Neuronal stem cell (in vitro differentiated cells): ENCODE data around the gene PACSIN2.

Experiments used
- DNase-seq: peaks from one replicate; pipeline ENCODE4 v3.0.0-alpha.2; 2013; ENCODE audit warnings: low spot score
- H2AFZ ChIP-seq: one replicate; pipeline ENCODE4 v1.6.1; 2013; ENCODE audit warnings: mild to moderate bottlenecking, low read length, inconsistent platforms
- H2AK5ac ChIP-seq: 2 replicates; pipeline ENCODE4 v1.6.1; 2013; ENCODE audit warnings: low read depth, mild to moderate bottlenecking, inconsistent platforms, low read length, moderate library complexity, mixed read lengths
- H2BK120ac ChIP-seq: 2 replicates; pipeline ENCODE4 v1.6.1; 2013; ENCODE audit warnings: low read depth, mild to moderate bottlenecking, inconsistent platforms, low read length, moderate library complexity, mixed read lengths
- H2BK12ac ChIP-seq: one replicate; pipeline ENCODE4 v1.6.1; 2013; ENCODE audit warnings: low read length, inconsistent platforms
- H2BK15ac ChIP-seq: 2 replicates; pipeline ENCODE4 v1.6.1; 2013; ENCODE audit warnings: mild to moderate bottlenecking, low read length, inconsistent platforms, mixed read lengths
- H2BK5ac ChIP-seq: one replicate; pipeline ENCODE4 v1.6.1; 2013; ENCODE audit warnings: inconsistent platforms, mild to moderate bottlenecking, low read length, moderate library complexity
- H3K14ac ChIP-seq: one replicate; pipeline ENCODE4 v1.6.1; 2013; ENCODE audit warnings: low read length, inconsistent platforms
- H3K18ac ChIP-seq: 2 replicates; pipeline ENCODE4 v1.6.1; 2013; ENCODE audit warnings: low read length, inconsistent platforms
- H3K23ac ChIP-seq: 2 replicates; pipeline ENCODE4 v1.6.1; 2013; ENCODE audit warnings: low read depth, mild to moderate bottlenecking, mixed read lengths, low read length, inconsistent platforms; ENCODE audit not compliant: poor library complexity
- H3K27ac ChIP-seq: replicated peaks from 3 replicates; pipeline ENCODE4 v1.5.1; 2013; ENCODE audit warnings: low read length, inconsistent platforms
- H3K27me3 ChIP-seq, 3 experiments: 2 replicates each; pipeline ENCODE4 v1.6.1; 2013; ENCODE audit warnings: low read length in 3 of 3, mild to moderate bottlenecking in 2 of 3, inconsistent platforms in 1 of 3, low read depth in 1 of 3, mixed read lengths in 1 of 3, moderate library complexity in 1 of 3; ENCODE audit not compliant: control insufficient read depth in 3 of 3, insufficient read depth in 3 of 3
- H3K36me3 ChIP-seq, 2 donors: replicated peaks in 1 of 2; 2 replicates each; pipeline ENCODE4 v1.6.1; 2013; ENCODE audit warnings: low read length in 2 of 2; ENCODE audit not compliant: control insufficient read depth in 2 of 2, insufficient read depth in 2 of 2
- H3K4ac ChIP-seq: 2 replicates; pipeline ENCODE4 v1.6.1; 2013; ENCODE audit warnings: inconsistent platforms, mild to moderate bottlenecking, low read length, moderate library complexity
- H3K4me1 ChIP-seq, 2 donors: 1 replicate in 1 of 2; 2 replicates in 1 of 2; pipeline ENCODE4 v1.6.1; 2013; ENCODE audit warnings: low read length in 2 of 2, low read depth in 1 of 2; ENCODE audit not compliant: control insufficient read depth in 2 of 2, insufficient read depth in 1 of 2
- H3K4me2 ChIP-seq: one replicate; pipeline ENCODE4 v1.6.1; 2013; ENCODE audit warnings: mild to moderate bottlenecking, low read length, inconsistent platforms; ENCODE audit not compliant: insufficient read depth, poor library complexity, severe bottlenecking
- H3K4me3 ChIP-seq, 2 donors: 2 replicates each; pipeline ENCODE4 v1.5.1; 2013; ENCODE audit warnings: low read length in 2 of 2, mild to moderate bottlenecking in 2 of 2, inconsistent platforms in 1 of 2, moderate library complexity in 1 of 2
- H3K79me1 ChIP-seq: one replicate; pipeline ENCODE4 v1.6.1; 2013; ENCODE audit warnings: low read depth, mild to moderate bottlenecking, inconsistent platforms, low read length, moderate library complexity
- H3K9ac ChIP-seq: one replicate; pipeline ENCODE4 v1.6.1; 2013; ENCODE audit warnings: mild to moderate bottlenecking, low read depth, low read length, inconsistent platforms; ENCODE audit not compliant: poor library complexity
- H3K9me3 ChIP-seq, 2 donors: replicated peaks in 1 of 2; 2 replicates each; pipeline versions ENCODE3 to v1.6.1; 2013; ENCODE audit warnings: low read length in 2 of 2, mild to moderate bottlenecking in 2 of 2, inconsistent platforms in 1 of 2, low read depth in 1 of 2, mixed read lengths in 1 of 2, moderate library complexity in 1 of 2; ENCODE audit not compliant: control insufficient read depth in 2 of 2, insufficient read depth in 1 of 2
- H4K8ac ChIP-seq: one replicate; pipeline ENCODE4 v1.6.1; 2013; ENCODE audit warnings: low read depth, mild to moderate bottlenecking, inconsistent platforms, low read length, moderate library complexity
- H4K91ac ChIP-seq: one replicate; pipeline ENCODE4 v1.6.1; 2013; ENCODE audit warnings: low read length, low read depth, mild to moderate bottlenecking, inconsistent platforms; ENCODE audit not compliant: poor library complexity
- WGBS, 2 donors: extraction: QIAGEN DNeasy Blood & Tissue Kit; methylation state at CpG; one replicate each; pipeline ENCODE4 v1.1.7; 2013; ENCODE audit warnings: missing lambda C conversion rate in 2 of 2, mixed read lengths in 1 of 2; ENCODE audit not compliant: insufficient read length in 2 of 2, insufficient replicate concordance in 1 of 2; ENCODE audit errors: extremely low coverage in 2 of 2; 5-methylcytosine and 5-hydroxymethylcytosine counted together

Gene PACSIN2

DNA sequence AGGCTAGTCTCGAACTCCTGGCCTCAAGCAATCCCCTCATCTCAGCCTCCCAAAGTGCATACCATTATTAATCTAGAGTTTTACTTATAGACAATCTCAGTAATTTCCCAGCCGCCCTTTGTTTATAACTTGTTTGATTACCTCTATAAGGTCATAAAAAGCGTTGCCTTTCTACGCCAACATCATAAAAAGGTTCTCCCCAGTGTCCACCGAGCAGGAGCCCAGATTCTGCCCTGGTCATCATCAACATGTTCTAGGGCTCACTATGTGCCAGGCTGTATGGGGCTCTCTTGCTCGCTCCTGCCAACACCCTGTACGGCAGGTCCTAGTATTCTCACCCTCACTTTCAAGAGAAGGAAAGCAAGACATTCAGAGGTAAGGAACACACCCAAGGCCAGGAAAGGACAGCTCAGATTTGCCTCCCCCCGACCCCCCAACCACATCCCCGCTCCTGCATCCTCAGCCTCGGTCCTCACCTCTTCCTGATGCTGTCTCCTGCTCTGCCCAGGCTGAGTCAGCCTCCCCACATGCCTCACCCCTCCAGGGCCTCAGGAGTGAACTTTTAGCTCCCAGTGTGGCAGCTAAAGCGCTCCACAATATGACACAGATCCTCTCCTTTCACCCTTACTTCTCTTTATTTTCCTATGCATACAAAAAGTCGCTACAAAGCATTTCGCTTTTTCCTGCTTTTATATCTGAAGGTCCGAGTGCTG, 172.1 kb downstream of the PACSIN2 start:
- Histone ChIP-seq H4K8ac (no peak overlapping the region), H3K27ac (no peak overlapping the region), H3K18ac (no peak overlapping the region), H2BK5ac (no peak overlapping the region), H2BK120ac (no peak overlapping the region), H2BK15ac (no peak overlapping the region), H3K4me1 (no peaks in the 10 kb centered on the region), H3K36me3 (peaks cover 2 to 72% of the 10 kb centered on the region in 2 donors), H3K23ac (no peak overlapping the region), H3K27me3 (no peaks in the 10 kb centered on the region), H3K4ac (no peak overlapping the region), H3K9me3 (no peaks in the 10 kb centered on the region), H3K14ac (no peak overlapping the region), H3K9ac (peak overlapping the region; percentile 50), H3K4me3 (no peak overlapping the region), H3K4me2 (no peak overlapping the region), H3K79me1 (no peaks in the 10 kb centered on the region), H4K91ac (no peak overlapping the region), H2AK5ac (no peak overlapping the region), H2BK12ac (no peak overlapping the region), H2AFZ (no peak overlapping the region)
- WGBS, 2 donors: no CpG with 5 or more reads among the region's 14 CpGs
- DNase-seq: no peak

DNA sequence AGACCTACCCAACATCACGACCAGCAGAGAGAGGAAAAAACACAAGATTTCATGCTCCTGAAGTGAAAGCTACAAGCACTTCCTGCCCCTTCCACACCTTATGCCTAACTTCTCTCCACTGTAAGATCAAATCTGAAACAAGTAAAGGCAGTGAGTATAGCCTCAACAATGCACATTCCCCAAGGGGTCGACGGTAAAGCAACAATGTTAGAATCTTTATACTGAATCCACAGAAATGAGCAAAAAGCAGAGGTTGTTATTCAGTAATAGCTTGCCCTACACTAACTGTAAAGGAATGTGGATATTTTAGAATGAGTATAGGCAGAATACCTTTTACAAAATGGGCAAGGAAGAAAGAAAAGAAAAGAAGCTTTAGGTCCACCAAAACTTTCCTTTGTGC, 173.5 kb downstream of the PACSIN2 start:
- DNase-seq: no peak
- Histone ChIP-seq H3K4me2 (no peak overlapping the region), H3K36me3 (peaks cover 3 to 73% of the 10 kb centered on the region in 2 donors), H3K27ac (no peak overlapping the region), H3K9me3 (no peaks in the 10 kb centered on the region), H3K14ac (no peak overlapping the region), H3K23ac (no peak overlapping the region), H3K4me1 (no peaks in the 10 kb centered on the region), H2BK15ac (no peak overlapping the region), H2AK5ac (no peak overlapping the region), H3K27me3 (no peaks in the 10 kb centered on the region), H4K8ac (no peak overlapping the region), H4K91ac (no peak overlapping the region), H2BK5ac (no peak overlapping the region), H3K9ac (no peak overlapping the region), H3K4me3 (no peak overlapping the region), H2BK12ac (no peak overlapping the region), H2BK120ac (no peak overlapping the region), H2AFZ (no peak overlapping the region), H3K18ac (no peak overlapping the region), H3K4ac (no peak overlapping the region), H3K79me1 (no peaks in the 10 kb centered on the region)
- no CpG with 5 or more reads among the region's 3 CpGs for WGBS, 2 donors

DNA sequence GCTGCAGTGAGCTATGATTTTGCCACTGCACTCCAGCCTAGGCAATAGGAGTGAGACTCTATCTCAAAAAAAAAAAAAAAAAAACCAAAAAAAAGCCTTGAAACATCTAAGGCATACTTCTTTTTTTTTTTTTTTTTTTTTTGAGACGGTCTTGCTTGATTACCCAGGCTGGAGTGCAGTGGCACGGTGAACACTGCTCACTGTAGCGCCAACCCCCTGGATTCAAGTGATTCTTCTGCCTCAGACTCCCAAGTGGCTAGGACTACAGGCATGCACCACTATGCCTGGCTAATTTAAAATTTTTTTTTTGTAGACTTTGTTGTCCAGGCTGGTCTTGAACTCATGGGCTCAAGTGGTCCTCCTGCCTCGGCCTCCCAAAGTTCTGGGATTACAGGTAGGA, 177.4 kb downstream of the PACSIN2 start:
- H3K27me3 ChIP-seq: no peaks in the 10 kb centered on the region
- no peak overlapping the region for H2BK15ac ChIP-seq
- H3K4ac ChIP-seq: no peak overlapping the region
- no peak overlapping the region for H4K8ac ChIP-seq
- no peak overlapping the region for H2BK120ac ChIP-seq
- no peak overlapping the region for H3K4me2 ChIP-seq
- H3K4me1 ChIP-seq: no peaks in the 10 kb centered on the region
- H3K14ac ChIP-seq: no peak overlapping the region
- no CpG with 5 or more reads among the region's 4 CpGs for WGBS, 2 donors
- H3K4me3 ChIP-seq: no peak overlapping the region
- H3K79me1 ChIP-seq: no peaks in the 10 kb centered on the region
- DNase-seq: no peak
- no peak overlapping the region for H3K18ac ChIP-seq
- no peak overlapping the region for H2BK12ac ChIP-seq
- H2BK5ac ChIP-seq: no peak overlapping the region
- H3K9me3 ChIP-seq: no peaks in the 10 kb centered on the region
- H3K27ac ChIP-seq: no peak overlapping the region
- peaks cover 5 to 78% of the 10 kb centered on the region in 2 donors for H3K36me3 ChIP-seq
- no peak overlapping the region for H2AK5ac ChIP-seq
- no peak overlapping the region for H3K23ac ChIP-seq
- no peak overlapping the region for H2AFZ ChIP-seq
- no peak overlapping the region for H3K9ac ChIP-seq
- H4K91ac ChIP-seq: no peak overlapping the region

DNA sequence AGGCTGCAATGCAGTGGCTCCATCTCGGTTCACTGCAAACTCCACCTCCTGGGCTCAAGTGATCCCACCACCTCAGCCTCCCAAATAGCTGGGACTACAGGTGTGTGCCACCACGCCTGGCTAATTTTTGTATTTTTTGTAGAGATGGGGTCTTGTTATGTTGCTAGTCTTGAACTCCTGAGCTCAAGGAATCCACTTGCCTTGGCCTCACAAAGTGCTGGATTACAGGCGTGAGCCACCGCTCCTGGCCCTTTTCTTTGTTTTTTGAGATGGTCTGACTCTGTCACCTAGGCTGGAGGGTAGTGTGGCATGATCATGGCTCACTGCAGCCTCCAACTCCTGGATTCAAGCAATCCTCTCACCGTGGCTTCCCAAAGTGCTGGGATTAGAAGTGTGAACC, 178.9 kb downstream of the PACSIN2 start:
- Histone ChIP-seq H3K79me1 (no peaks in the 10 kb centered on the region), H3K27me3 (no peaks in the 10 kb centered on the region), H2BK12ac (no peak overlapping the region), H3K36me3 (peaks cover 4 to 81% of the 10 kb centered on the region in 2 donors), H3K4me1 (no peaks in the 10 kb centered on the region), H3K18ac (no peak overlapping the region), H3K4me2 (no peak overlapping the region), H3K9me3 (no peaks in the 10 kb centered on the region), H3K27ac (no peak overlapping the region), H4K91ac (no peak overlapping the region), H3K23ac (no peak overlapping the region), H3K4me3 (no peak overlapping the region), H3K9ac (no peak overlapping the region), H4K8ac (no peak overlapping the region), H3K4ac (no peak overlapping the region), H2AFZ (no peak overlapping the region), H3K14ac (no peak overlapping the region), H2BK120ac (no peak overlapping the region), H2AK5ac (no peak overlapping the region), H2BK15ac (no peak overlapping the region), H2BK5ac (no peak overlapping the region)
- DNase-seq: no peak
- no CpG with 5 or more reads among the region's 5 CpGs for WGBS, 2 donors
